CMK (cell line): ENCODE results near the gene ZDHHC11.
A peak's percentile ranks its signal among the peaks of the same experiment; 100 is the strongest.
"Not testable (repeated sequence)": the region's sequence is repeated elsewhere in the genome, so short reads cannot be mapped to it uniquely, and the experiment has no call there.

Experiments
- DNase-seq: peaks from one replicate; pipeline ENCODE4 v3.0.0-alpha.2; 2010; ENCODE audit warnings: low read depth

The ZDHHC11 gene

DNA sequence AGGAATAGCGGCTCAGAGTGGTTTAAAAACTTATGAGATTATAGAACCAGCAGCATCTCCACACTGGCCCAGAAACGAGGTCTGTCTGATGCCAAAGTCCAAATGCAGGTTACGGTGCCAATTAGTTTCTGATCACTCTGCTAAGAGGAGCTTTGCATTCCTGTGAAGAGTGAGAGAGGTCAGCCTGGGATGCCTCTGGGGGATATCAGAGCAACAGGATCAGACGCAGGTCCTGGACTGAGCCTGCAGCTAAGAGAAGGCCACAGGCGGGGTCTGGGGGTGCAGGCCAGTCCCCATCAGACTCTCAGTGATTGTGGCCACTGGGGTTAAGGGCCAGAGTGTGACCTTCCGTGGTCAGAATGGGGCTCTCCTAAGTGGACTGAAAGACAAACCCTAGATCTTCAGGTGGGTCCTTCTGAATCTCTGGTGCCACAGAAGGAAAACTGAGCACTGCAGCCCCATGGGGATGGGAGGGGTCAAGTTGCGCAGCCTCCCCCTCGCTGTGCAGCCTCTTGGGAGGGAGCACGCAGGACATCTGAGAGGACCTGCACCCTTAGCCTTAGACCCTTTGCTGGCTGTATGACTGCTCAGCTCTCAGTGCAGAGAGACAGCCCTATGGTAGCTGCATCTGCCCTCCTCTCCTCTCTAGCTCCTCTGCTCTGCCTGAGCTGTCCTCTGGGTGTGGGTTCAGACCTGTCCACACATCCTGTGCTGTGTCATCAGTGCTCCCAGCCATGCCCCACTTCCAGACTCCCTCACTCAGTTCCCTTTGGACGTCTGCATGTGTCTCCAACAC, 42.9 kb downstream of the ZDHHC11 start:
- not testable (repeated sequence) for DNase-seq

DNA sequence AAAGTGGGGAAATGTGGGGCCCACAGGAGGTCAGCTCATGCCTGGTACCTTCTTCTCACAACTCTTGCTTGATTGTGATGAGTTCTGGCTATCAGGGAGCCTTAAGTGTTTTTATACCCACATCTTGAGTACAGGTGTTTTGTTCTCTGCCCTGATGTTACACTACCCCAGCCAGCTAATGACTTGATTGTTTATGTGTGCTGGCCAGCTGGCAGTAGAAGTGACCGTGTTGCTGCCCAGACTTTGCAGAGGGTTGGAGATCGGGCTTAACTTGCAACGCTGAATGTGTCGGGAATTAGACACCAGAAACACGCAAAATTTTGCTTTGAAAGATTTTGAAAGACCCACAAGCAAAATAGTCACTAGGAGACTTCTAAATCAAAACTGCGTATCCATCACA, 49.3 kb downstream of the ZDHHC11 start:
- DNase-seq = no peak

DNA sequence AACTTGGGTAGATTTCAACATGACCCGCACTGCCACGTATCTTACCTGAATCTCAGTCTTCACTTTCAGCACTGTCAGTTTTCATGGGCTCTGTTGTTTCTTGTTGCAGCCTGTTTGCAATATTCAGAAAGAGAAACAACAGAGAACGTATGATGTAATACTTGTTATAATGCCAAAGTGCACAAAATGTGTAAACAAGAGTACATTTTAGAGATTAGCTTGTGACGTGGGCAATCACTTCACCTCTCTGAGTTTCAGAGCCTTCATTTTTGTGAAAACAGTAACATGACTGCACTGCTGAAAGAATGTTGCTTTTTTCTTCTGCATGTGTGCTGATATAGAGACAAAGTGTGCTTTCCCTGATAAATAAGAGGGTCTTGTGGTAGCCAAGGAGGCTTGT, 49.7 kb downstream of the ZDHHC11 start:
- DNase-seq = not testable (repeated sequence)

DNA sequence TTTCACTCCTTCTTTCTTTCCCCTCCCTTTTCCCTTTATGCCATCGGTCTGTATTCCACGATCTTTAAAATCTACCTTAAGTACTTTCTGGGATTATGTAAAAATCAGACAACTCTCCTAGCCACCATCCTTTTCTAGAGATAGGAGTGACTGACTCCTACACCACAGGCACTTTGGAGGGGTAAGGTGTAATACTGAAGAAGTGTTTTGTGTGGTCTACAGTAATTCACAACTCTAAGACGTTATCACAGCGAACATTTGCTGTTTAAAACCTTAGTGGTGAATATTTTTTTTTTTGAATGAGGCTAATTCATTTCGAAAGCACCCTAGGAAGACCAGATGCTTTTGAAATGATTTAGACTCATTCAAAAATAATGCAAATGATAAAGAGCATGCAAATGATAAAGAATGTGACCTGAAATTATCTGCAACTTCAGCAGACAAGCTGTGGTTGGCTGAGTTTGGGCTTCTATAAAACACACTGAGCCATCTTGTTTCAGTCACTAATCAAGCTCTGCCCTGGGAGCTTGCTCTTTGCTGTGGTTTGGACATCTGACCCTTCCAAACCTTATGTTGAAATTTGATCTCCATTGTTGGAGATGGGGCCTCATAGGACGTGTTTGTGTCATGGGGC, 52.2 kb downstream of the ZDHHC11 start:
- not testable (repeated sequence) for DNase-seq

DNA sequence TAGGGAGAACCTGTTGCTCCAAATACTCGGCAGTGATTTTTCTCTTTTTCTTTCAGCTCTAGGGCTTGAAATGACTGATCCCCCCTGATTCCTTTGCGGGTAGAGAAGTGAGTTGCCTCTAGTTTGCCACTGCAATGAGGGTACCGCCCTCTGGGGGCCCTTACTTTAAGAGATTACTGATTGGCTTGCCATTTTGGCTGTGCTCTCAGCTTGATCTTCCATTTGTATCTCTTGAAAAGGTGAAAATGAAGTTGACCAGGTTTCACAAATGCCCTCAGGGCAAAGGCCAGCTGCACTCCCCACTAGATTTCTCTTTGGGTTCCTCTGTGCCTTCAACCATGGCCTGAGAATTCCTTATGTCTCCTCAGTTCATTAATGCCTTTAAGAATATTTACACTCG, 52.8 kb downstream of the ZDHHC11 start:
- not testable (repeated sequence) for DNase-seq

DNA sequence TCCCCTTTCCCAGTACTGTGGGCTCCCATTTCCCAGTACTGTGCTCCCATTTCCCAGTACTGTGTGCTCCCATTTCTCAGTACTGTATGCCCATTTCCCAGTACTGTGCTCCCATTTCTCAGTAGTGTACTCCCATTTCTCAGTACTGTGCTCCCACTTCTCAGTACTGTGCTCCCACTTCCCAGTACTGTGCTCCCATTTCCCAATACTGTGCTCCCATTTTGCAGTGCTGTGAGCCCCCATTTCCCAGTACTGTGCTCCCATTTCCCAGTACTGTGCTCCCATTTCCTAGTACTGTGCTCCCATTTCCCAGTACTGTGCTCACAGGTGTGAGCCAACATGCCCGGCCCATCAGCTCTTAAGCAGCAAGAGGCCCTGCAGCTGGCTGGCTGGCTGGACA, 54.9 kb downstream of the ZDHHC11 start:
- peak; percentile 11 for DNase-seq

DNA sequence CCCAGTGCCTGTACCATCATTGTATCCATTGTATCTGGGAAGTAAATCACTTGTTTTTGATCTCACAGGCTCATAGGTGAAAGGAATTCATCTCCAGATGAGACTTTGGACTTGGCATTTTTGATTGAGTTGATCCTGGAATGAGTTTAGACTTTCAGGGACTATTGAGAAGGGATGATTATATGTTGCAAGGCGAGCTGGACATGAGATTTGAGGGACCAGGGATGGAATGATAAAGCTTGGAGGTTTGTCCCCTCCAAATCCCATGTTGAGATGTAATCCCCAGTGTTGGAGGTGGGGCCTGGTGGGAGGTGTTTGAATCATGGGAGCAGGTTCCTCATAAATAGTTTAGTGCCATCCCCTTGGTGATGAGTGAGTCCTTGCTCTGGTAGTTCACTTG, 55.8 kb downstream of the ZDHHC11 start:
- not testable (repeated sequence) for DNase-seq

DNA sequence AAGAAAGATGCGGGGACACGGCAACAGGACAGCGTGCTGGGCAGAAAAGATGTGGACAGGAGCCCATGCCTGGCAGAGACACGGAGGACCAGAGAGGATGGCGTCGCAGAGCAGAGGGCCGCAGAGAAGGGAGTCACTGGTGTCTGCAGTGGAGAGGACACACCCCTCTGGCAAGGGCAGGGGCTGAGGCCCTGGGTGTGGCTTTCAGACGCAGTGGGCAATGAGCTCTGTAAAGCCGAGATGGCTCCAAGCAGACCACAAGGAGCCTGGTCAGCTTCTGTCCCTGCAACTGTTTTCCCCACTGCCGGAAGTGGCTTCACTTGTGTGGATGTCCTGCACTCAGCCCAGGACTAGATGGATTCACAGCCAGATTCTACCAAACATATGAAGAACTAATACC, 62.1 kb downstream of the ZDHHC11 start:
- DNase-seq = not testable (repeated sequence)

DNA sequence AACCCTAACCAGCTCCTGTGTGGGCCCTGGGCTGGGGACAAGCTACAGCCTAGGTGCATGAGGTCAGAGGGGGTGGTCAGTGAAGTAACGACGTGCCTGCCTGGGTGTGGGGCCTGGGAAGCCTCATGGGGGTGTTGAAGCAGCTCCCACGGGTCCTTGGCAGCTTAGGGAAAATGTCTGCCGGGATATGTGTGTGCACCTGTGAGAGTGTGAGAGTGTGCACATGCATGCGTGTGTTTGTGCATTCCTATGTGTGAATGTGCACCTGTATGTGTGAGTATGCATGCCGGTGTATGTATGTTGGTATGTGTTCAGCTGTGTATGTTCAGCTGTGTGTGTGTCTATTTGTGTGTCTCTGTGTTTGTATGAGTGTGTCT, 62.9 kb downstream of the ZDHHC11 start:
- not testable (repeated sequence) for DNase-seq

DNA sequence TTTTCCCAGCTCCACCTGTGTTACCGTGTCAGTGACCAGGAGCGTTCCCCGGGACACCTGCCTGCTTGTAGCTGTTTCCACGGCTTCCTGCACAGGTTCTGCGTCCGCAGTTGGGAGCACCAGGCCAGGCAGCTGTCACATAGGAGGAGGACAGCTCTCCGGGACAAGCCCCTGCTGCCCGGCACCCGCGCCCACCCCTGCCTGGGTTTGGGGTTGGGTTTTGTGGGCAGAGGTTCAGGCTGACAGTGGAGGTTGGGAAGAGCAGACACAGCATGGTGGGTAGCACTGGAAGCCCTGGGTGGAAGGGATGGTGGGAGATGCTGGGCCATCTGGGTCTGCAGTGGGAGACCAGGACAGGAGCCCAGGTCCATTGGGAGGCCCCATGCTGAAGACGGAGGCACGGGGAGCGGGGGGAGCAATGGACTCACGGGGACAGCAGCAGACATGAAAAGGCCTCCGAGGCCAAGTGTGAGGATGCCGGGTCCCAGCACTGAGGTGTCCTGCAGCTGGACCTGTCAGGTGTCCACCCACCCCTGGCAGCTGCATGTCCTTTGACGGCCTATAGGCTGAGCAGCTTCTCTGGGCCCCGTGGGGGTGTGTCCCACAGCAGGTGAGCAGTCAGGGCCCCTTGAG, 63.4 kb downstream of the ZDHHC11 start:
- not testable (repeated sequence) for DNase-seq

DNA sequence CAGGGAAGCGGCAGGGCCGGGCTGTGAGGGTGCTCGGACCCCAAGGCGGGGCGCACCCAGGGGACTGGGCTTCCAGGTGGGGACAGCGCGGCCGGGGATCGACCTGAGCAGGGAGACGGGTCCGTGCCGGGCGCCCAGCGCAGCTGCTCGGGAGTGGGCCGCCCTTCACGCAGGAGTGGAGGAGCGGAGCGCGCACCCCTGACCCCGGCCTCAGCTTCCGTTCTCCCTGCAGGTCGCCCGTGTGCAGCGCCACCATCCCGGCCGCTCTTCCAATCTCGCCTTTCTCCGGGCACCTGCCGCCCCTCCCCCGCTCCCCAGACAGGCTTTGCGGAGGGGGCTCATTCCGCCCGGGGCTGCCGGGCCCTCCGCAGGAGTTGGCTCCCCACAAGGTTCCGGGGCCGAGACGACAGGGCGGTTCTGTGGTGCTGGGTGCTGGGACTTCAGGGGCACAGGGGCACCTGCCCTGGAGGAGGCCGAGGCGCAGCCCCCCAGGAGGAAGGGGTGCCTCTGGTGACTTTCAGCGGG, 65.5 kb downstream of the ZDHHC11 start:
- DNase-seq = not testable (repeated sequence)

DNA sequence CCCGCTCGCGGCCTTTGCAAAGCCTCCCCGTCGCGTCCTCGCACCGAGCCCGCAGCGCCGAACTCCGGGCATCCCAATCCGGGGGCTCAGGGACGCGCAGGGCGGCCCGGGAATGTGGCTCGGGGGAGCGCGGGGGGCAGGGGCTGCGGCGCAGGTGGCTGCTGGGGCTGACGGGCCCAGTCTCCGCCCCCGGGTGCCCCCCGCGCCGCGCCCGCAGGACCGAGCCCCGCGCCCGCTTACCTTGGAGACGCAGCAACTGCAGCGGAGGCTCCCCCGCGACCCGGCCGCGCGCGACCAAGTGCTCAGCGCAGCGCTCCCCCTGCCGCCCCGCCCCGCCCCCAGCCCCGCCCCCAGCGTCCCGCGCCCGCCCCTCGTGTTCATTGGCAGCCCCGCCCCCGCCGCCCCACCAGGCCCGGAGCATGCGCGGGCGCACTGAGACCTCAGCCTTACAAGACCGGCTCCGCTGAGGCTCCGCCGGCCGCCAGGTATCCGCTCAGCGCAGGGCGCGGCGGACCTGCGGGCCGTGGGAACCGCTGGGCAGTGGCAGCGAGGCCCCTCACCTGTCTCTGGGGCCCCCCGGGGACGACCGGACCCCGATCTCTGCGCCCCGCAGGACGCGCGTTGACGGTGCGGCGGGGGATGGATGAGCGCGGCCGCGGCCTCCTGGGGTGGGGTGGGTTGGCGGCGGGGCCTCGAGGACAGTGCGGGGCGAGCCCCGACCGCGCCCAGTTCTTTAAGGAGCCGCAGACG, 66.2 kb downstream of the ZDHHC11 start, which contains the start of gene ZDHHC11B:
Gene ZDHHC11B (minus strand): TSS at position 302 of the 750 bp plus-strand sequence. CDS start 17,810 bp downstream, outside the sequence.
- DNase-seq = peak; percentile 18

DNA sequence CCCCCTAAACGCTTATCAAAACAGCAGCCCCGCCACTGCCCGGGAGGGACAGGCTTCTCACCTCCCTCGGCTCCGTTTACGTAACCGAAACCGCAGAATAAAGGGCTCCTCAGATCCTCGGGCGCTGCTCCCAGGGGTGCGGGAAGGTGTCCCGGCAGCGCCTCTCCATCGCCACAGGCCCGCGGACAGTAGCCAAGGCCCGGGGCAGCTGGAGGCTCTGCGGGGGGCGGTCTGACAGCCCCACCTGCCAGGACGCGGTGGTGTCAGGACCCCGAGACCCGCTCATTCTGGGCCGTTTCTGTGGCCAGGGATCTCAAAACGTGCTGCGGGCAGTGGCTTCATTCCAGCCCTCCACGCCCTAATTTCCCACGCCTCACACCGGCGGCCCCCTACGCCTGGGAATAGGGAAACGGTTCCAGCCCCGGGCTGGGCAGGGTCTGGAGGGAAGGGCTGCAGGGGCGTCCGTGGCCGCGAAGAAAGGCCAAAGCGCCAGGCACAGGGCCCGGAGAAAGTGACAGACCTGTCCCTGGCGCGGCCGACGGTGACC, 66.8 kb downstream of the ZDHHC11 start:
- not testable (repeated sequence) for DNase-seq

DNA sequence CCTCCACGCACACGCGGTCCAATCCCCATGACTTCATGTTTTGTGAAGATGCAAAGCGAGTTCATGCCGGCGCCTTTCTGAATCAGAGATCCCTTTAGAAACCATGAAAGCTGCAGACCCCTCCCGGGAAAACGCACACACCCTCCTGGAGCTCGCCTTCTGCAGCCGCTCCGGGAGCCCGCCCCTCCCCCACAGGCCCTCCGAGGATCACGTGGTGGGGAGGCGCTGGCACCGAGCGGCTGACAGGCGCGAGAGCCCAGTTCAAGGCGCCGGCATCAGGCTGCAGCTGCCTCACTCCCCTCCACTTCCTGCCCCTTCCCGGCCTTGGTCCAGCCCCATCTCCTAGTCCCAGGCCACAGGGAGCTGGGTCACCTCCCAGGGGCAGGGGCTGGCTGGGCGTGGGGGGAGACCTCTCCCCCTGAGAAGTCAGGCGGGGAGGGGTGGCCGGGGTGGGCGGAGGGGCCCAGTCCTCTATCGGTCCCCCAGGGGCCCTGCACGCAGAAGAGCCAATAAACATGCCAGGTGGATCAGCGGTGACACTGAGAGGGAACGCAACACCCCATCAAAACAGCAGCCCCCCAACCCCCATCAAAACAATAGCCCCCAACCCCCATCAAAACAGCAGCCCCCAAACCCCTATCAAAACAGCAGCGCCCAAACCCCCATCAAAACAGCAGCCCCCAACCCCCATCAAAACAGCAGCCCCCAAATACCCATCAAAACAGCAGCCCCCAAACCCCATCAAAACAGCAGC, 67.6 kb downstream of the ZDHHC11 start:
- DNase-seq = not testable (repeated sequence)

DNA sequence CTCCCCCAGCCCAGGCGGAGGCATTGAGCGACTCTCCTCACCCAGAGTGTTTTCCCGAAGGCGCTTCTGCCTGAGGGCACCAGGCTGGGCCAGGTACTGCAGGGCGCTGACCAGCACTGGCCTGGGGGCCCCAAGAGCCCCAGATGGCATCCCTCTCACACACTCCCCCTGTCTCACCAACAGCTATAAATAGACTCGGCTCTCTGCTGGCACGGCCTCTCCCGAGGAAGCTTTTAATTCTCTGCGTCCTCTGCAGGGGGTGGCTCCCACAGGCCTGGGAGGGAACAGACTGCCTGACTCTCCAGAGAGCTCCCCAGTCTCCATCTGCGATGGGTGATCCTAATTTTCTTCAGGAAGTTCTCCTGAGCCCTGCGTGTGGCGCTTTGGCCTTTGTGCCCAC, 68.4 kb downstream of the ZDHHC11 start:
- not testable (repeated sequence) for DNase-seq

DNA sequence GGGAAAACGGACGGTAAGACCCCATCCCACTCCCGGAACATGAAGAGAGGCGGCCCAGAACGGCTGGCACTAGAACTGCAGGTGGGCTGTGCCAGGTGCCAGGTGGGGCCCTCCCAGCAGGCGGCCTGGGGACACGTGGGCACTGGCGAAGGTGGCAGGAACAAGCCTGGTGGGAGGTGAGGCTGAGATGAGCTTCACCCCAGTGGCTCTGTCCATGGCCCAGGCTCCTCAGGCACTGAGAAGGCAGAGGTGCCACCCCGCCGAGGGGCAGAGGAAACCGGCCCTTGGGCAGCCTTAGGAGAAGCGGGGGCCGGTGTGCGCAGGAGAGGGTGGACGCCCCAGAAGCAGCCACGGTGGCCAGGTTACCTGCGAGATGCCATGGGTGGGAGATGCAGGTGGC, 70.2 kb downstream of the ZDHHC11 start:
- not testable (repeated sequence) for DNase-seq

DNA sequence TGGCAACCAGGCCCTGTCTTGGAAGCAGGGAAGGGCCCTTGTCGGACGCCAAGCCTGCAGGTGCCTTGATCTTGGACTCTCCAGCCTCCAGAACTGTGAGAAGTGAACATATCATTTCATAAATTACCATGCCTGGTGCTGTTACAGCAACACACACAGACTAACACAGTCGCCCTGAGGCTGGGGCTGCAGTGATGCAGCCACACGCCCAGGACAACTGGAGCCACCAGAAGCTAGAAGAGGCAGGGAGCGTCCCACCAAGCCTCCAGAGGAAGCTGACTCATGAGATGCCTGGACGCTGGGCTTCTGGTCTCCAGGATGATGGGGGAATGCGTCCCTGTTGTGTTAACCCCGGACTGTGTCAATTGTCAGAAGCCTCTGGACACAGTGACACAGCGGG, 71.8 kb downstream of the ZDHHC11 start:
- DNase-seq = not testable (repeated sequence)

DNA sequence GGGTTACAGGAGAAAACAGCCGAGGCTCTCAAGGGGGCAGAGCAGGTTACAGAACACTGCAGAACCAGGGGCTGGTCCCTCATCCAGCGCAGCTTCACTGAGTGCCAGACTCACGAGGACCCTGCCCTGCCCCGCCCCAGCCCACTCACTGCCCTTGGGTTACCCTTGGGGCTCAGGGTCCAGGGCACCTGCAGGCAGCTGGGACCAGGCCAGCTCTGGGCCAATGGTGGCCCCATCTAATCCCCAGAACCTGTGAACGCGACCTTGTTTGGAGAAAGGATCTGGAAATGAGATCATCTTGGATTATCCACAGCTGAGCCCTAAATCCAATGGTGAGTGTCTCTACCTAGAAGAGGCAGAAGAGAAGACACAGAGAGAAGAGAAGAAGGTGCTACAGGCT, 72.4 kb downstream of the ZDHHC11 start:
- DNase-seq = not testable (repeated sequence)

DNA sequence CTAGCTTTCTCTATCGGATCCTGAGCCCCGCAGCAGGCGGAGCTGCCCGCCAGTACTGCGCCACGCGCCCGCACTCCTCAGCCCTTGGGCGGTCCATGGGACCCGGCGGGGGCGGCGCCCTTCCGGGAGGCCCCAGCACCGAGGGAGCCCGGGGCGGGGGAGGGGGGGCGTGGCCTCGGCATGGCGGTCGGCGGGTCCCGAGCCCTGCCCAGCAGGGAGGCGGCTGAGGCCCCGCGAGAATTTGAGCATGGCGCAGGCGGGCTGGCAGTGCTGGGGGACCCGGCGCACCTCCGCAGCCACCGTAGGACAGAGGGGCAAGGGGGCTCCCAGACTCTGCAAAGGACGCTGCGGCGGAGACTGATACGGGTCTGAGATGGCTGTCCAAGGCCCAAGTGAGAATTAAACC, 73.0 kb downstream of the ZDHHC11 start:
- no peak for DNase-seq

DNA sequence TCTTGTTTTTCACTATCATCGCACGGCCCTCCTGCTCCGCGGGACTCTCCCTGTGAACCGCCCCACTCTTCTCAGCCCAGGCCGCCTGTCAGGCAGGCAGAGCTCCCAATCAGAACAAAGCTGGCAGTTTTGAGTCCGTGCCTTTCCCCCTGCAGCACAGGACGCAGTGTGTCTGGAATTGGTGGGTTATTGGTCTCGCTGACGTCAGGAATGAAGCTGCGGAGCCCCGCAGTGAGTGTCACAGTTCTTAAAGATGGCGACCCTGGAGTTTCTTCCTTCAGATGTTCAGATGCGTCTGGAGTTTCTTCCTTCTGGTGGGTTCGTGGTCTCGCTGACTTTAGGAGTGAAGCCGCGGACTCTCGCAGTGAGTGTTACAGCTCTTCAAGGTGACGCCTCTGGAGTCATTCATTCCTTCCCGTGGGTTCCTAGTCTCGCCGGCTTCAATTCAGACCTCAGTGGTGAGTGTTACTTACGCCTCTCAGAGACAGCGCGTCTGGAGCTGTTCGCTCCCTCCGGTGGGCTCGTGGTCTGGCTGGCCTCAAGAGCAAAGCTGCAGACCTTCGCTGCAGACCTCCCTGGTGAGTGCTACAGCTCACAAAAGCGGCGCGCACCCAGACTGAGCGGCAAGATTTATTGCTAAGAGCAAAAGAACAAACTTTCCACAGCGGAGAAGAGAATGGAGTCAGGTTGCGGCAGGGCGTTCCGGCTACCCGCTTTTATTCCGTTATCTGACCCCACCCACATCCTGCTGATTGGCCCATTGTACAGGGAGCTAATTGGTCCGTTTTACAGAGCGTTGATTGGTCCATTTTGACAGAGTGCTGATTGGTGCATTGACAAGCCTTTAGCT, 73.7 kb downstream of the ZDHHC11 start:
- DNase-seq = no peak
